Activated CD4-positive, CD25-positive, alpha-beta regulatory T cell treated with anti-CD3 and anti-CD28 coated beads, Interleukin-2, amount 50 U/mL, for 72 hours (primary cell): ENCODE results near the gene CFAP221.
A peak's percentile ranks its signal among the peaks of the same experiment; 100 is the strongest.

Source experiments
- DNase-seq: peaks from one replicate; pipeline ENCODE4 v3.0.0; 2021

CFAP221 gene

GRCh38 chr2:119647440-119648169 is 103.4 kb downstream of the CFAP221 start:
- DNase-seq: no peak

GRCh38 chr2:119649364-119649917 is 105.2 kb downstream of the CFAP221 start:
- DNase-seq: no peak

GRCh38 chr2:119650206-119650605 is 106.0 kb downstream of the CFAP221 start:
- no peak for DNase-seq

- no peak for DNase-seq
Measured at GRCh38 chr2:119650846-119651370, 106.7 kb downstream of the CFAP221 start.

- no peak for DNase-seq
Measured at GRCh38 chr2:119657466-119658145, 113.4 kb downstream of the CFAP221 start.

GRCh38 chr2:119659601-119660342 is 115.5 kb downstream of the CFAP221 start:
- DNase-seq: peak; percentile 48

GRCh38 chr2:119660343-119660658 is 116.1 kb downstream of the CFAP221 start:
- no peak for DNase-seq

- DNase-seq: no peak
Measured at GRCh38 chr2:119662297-119662696, 118.0 kb downstream of the CFAP221 start.

- no peak for DNase-seq
Measured at GRCh38 chr2:119668546-119668945, 124.3 kb downstream of the CFAP221 start.

- DNase-seq: no peak
Measured at GRCh38 chr2:119671016-119671415, 126.8 kb downstream of the CFAP221 start.

GRCh38 chr2:119671752-119672151 is 127.5 kb downstream of the CFAP221 start:
- DNase-seq: no peak

GRCh38 chr2:119672161-119672862 is 128.1 kb downstream of the CFAP221 start:
- no peak for DNase-seq

GRCh38 chr2:119673796-119674195 is 129.5 kb downstream of the CFAP221 start:
- DNase-seq: no peak

- DNase-seq: no peak
Measured at GRCh38 chr2:119674711-119675500, 130.7 kb downstream of the CFAP221 start.

- DNase-seq: no peak
Measured at GRCh38 chr2:119678021-119678656, 133.9 kb downstream of the CFAP221 start.

GRCh38 chr2:119679526-119679837 is 135.2 kb downstream of the CFAP221 start:
- DNase-seq: no peak

- no peak for DNase-seq
Measured at GRCh38 chr2:119679846-119680245, 135.6 kb downstream of the CFAP221 start.

GRCh38 chr2:119680457-119681202 is 136.4 kb downstream of the CFAP221 start:
- DNase-seq: no peak

GRCh38 chr2:119681203-119681867 is 137.1 kb downstream of the CFAP221 start:
- no peak for DNase-seq

- DNase-seq: no peak
Measured at GRCh38 chr2:119681868-119682220, 137.6 kb downstream of the CFAP221 start.
